H1 (cell line): ENCODE data around the gene DRD2. TPM values are rescaled to one million over a fixed set of nuclear protein-coding genes. Genes with fewer than 3 reads are reported as not detected.

Source experiments
- CTCF ChIA-PET: fragments of 300-600 bp; sonication (Branson Sonifier 250); formaldehyde crosslinking; loops from one replicate; lab custom pipeline; 2021; ENCODE audit not compliant: partially characterized antibody; lab: Charles Lee
- POLR2A ChIA-PET: fragments of 300-600 bp; sonication (Branson Sonifier 250); formaldehyde crosslinking; loops from one replicate; lab custom pipeline; 2021; ENCODE audit warnings: inconsistent platforms; ENCODE audit not compliant: partially characterized antibody; lab: Charles Lee
- DNase-seq, 2 experiments: peaks; one replicate each; pipeline versions ENCODE4 v3.0.0 to v3.0.0-alpha.2; 2010 to 2022; ENCODE audit warnings: low spot score in 2 of 2, low read depth in 1 of 2, mixed read lengths in 1 of 2
- FAIRE-seq: peaks from 2 replicates; lab custom pipeline; 2011; peaks lifted over from hg19 to GRCh38; lab: Jason Lieb, UNC
- H2AFZ ChIP-seq: 2 replicates; pipeline ENCODE4 v1.8.1; 2012; ENCODE audit warnings: low read length, inconsistent platforms
- H2AK5ac ChIP-seq: 2 replicates; pipeline ENCODE4 v1.6.1; 2013; ENCODE audit warnings: low read depth, low read length
- H2BK120ac ChIP-seq: replicated peaks from 2 replicates; pipeline ENCODE3; 2013; ENCODE audit warnings: low read depth, low read length, inconsistent platforms
- H2BK12ac ChIP-seq: 2 replicates; pipeline ENCODE4 v1.6.1; 2013; ENCODE audit warnings: low read depth, low read length
- H2BK15ac ChIP-seq: 2 replicates; pipeline ENCODE4 v1.6.1; 2013; ENCODE audit warnings: low read length
- H2BK20ac ChIP-seq: 2 replicates; pipeline ENCODE4 v1.6.1; 2013; ENCODE audit warnings: low read length
- H2BK5ac ChIP-seq: 2 replicates; pipeline ENCODE4 v1.6.1; 2013; ENCODE audit warnings: low read depth, low read length
- H3K14ac ChIP-seq: 2 replicates; pipeline ENCODE4 v1.6.1; 2013; ENCODE audit warnings: inconsistent platforms; ENCODE audit not compliant: insufficient read length
- H3K18ac ChIP-seq: 2 replicates; pipeline ENCODE4 v1.6.1; 2013; ENCODE audit warnings: low read length; ENCODE audit errors: extremely low read depth
- H3K23ac ChIP-seq: 2 replicates; pipeline ENCODE4 v1.6.1; 2013; ENCODE audit warnings: inconsistent platforms; ENCODE audit not compliant: insufficient read length
- H3K23me2 ChIP-seq: 2 replicates; pipeline ENCODE4 v1.6.1; 2013; ENCODE audit warnings: low read depth, low read length
- H3K27ac ChIP-seq: 2 replicates; pipeline ENCODE4 v1.6.1; 2011; ENCODE audit warnings: low read depth, low read length, inconsistent platforms
- H3K27me3 ChIP-seq, 4 experiments: replicated peaks in 1 of 4; 1 replicate in 1 of 4; 2 replicates in 3 of 4; pipeline versions ENCODE4 v1.6.1 to v1.8.1; 2011 to 2013; ENCODE audit warnings: low read length in 3 of 4, mild to moderate bottlenecking in 3 of 4, inconsistent platforms in 2 of 4, mixed read lengths in 2 of 4, moderate library complexity in 1 of 4; ENCODE audit not compliant: control insufficient read depth in 3 of 4, insufficient read depth in 3 of 4; ENCODE audit errors: extremely low read depth in 1 of 4
- H3K36me3 ChIP-seq, 4 experiments: 2 replicates each; pipeline versions ENCODE4 v1.6.1 to v1.8.1; 2011 to 2013; ENCODE audit warnings: mild to moderate bottlenecking in 4 of 4, low read length in 3 of 4, moderate library complexity in 2 of 4, control low read depth in 1 of 4, inconsistent platforms in 1 of 4; ENCODE audit not compliant: insufficient read depth in 4 of 4, control insufficient read depth in 2 of 4
- H3K4ac ChIP-seq: replicated peaks from 2 replicates; pipeline ENCODE3; 2013; ENCODE audit warnings: low read length, low read depth, mixed read lengths, inconsistent platforms; ENCODE audit not compliant: insufficient read length
- H3K4me1 ChIP-seq, 4 experiments: replicated peaks in 1 of 4; 1 replicate in 1 of 4; 2 replicates in 3 of 4; pipeline versions ENCODE4 v1.6.1 to v1.8.1; 2011 to 2013; ENCODE audit warnings: low read length in 3 of 4, inconsistent platforms in 2 of 4, mixed read lengths in 1 of 4; ENCODE audit not compliant: insufficient read depth in 4 of 4, control insufficient read depth in 3 of 4
- H3K4me2 ChIP-seq, 2 experiments: 2 replicates each; pipeline versions ENCODE4 v1.6.1 to v1.8.1; 2011 to 2013; ENCODE audit warnings: low read depth in 2 of 2, low read length in 2 of 2, control low read depth in 1 of 2, inconsistent platforms in 1 of 2, mild to moderate bottlenecking in 1 of 2; ENCODE audit not compliant: insufficient read depth in 1 of 2
- H3K4me3 ChIP-seq, 4 experiments: fragments of 200-600, 300-600 bp in 1 of 4; sonication (generic), shearing (Covaris generic), sonication (Bioruptor Twin) in 1 of 4; 2 replicates each; pipeline versions ENCODE4 v1.5.1 to v1.8.1; 2011 to 2016; ENCODE audit warnings: low read length in 4 of 4, low read depth in 3 of 4, control low read depth in 2 of 4, inconsistent platforms in 2 of 4, mild to moderate bottlenecking in 2 of 4, mixed read lengths in 1 of 4, moderate library complexity in 1 of 4; ENCODE audit not compliant: insufficient read depth in 2 of 4; ENCODE audit errors: extremely low read depth in 1 of 4
- H3K56ac ChIP-seq: replicated peaks from 2 replicates; pipeline ENCODE3; 2013; ENCODE audit warnings: low read depth, mild to moderate bottlenecking, mixed read lengths, low read length, inconsistent platforms; ENCODE audit not compliant: insufficient read length
- H3K79me1 ChIP-seq: 2 replicates; pipeline ENCODE4 v1.6.1; 2013; ENCODE audit warnings: low read depth, low read length, control low read depth
- H3K79me2 ChIP-seq, 2 experiments: 2 replicates each; pipeline versions ENCODE4 v1.6.1 to v1.8.1; 2012 to 2013; ENCODE audit warnings: low read length in 2 of 2, mild to moderate bottlenecking in 2 of 2, inconsistent platforms in 1 of 2; ENCODE audit not compliant: insufficient read depth in 2 of 2, control insufficient read depth in 1 of 2
- H3K9ac ChIP-seq, 4 experiments: replicated peaks in 1 of 4; 1 replicate in 1 of 4; 2 replicates in 3 of 4; pipeline versions ENCODE4 v1.6.1 to v1.8.1; 2011 to 2013; ENCODE audit warnings: low read depth in 3 of 4, low read length in 3 of 4, control low read depth in 2 of 4, mild to moderate bottlenecking in 2 of 4, moderate library complexity in 2 of 4, inconsistent platforms in 1 of 4; ENCODE audit errors: extremely low read depth in 1 of 4
- H3K9me3 ChIP-seq, 2 experiments: 2 replicates each; pipeline versions ENCODE4 v1.6.1 to v1.8.1; 2012 to 2013; ENCODE audit warnings: mild to moderate bottlenecking in 2 of 2, moderate library complexity in 2 of 2, control low read depth in 1 of 2, inconsistent platforms in 1 of 2, low read depth in 1 of 2, low read length in 1 of 2, mixed read lengths in 1 of 2; ENCODE audit not compliant: insufficient read depth in 2 of 2
- H4K20me1 ChIP-seq, 2 experiments: replicated peaks in 1 of 2; 2 replicates each; pipeline versions ENCODE3 to v1.8.1; 2011 to 2013; ENCODE audit warnings: inconsistent platforms in 2 of 2, low read length in 2 of 2, mild to moderate bottlenecking in 1 of 2; ENCODE audit not compliant: insufficient read depth in 2 of 2, control insufficient read depth in 1 of 2
- H4K5ac ChIP-seq: 2 replicates; pipeline ENCODE4 v1.6.1; 2013; ENCODE audit warnings: low read length, low read depth, mixed read lengths, inconsistent platforms; ENCODE audit not compliant: insufficient read length
- H4K8ac ChIP-seq: 2 replicates; pipeline ENCODE4 v1.8.0; 2013; ENCODE audit warnings: mild to moderate bottlenecking, moderate library complexity, low read length, inconsistent platforms; ENCODE audit not compliant: insufficient read depth; ENCODE audit errors: extremely low read depth
- H4K91ac ChIP-seq: replicated peaks from 2 replicates; pipeline ENCODE3; 2013; ENCODE audit warnings: low read length, mixed read lengths, inconsistent platforms; ENCODE audit not compliant: insufficient read length
- WGBS, 2 experiments: shearing (Covaris generic) in 1 of 2; methylation state at CpG; one replicate each; pipeline versions ENCODE4 v1.1.6 to v1.1.7; 2013 to 2015; ENCODE audit warnings: low lambda C conversion rate in 2 of 2, mixed read lengths in 2 of 2, inconsistent platforms in 1 of 2, low coverage in 1 of 2, missing lambda C conversion rate in 1 of 2; ENCODE audit not compliant: insufficient replicate concordance in 2 of 2, insufficient coverage in 1 of 2, insufficient read length in 1 of 2; ENCODE audit errors: extremely low coverage in 1 of 2, missing lambda C conversion rate in 1 of 2; 5-methylcytosine and 5-hydroxymethylcytosine counted together
- polyA plus RNA-seq, 7 experiments: library from polyadenylated mRNA; depleted of rRNA in 3 of 7; stranded (reverse) in 5 of 7; unstranded in 2 of 7; fragments of >200 nt in 5 of 7; fragments of 200-250 nt in 2 of 7; gene quantifications; 1 replicate in 5 of 7; 2 replicates in 1 of 7; 4 replicates in 1 of 7; pipeline versions ENCODE4 v1.2.1 to v1.2.3, GENCODE V29; 2011 to 2013; ENCODE audit warnings: missing spikeins in 2 of 7, mixed read lengths in 2 of 7
- total RNA-seq: library from RNA; stranded (reverse); fragmentation: NEBNext Ultra II Directional; extraction: Animal tissue kit (Norgen Biotek cat#: 25700); gene quantifications from 2 replicates; pipeline ENCODE4 v1.2.1, GENCODE V29; 2021

Gene DRD2
- total and polyA plus RNA-seq, 2 of the 8 experiments (the other 6 are each of a cell fraction or from before 2014, with no cell fraction given), result 0.26 to 0.41 TPM

DNA sequence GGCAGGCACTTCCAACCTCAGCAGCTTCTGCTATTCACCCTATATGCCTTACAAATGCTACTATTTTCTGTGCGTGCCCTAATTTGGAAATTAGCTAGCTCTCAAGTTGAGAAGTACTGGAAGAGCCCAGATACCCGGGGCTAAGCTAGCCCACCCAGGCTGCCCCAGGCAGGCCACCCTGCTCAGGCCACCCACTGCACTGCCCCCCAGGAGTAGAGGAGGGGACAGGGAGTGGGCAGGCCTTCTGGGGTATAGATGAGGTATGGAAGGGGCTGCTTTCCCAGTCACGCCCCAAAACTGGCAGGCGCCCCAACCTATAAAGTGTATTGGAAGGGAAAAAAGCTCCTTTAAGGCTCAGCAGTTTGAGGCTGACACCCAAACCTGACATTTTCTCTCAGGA is 43.5 kb downstream of the DRD2 start:
- Histone ChIP-seq H2BK12ac (no peak overlapping the region), H4K5ac (no peak overlapping the region), H2AFZ (no peak overlapping the region), H2BK15ac (no peak overlapping the region), H3K14ac (no peak overlapping the region), H3K36me3 (no peaks in the 10 kb centered on the region), H3K56ac (no peak overlapping the region), H3K9ac (no peak overlapping the region), H2BK5ac (no peak overlapping the region), H4K20me1 (no peaks in the 10 kb centered on the region), H3K9me3 (no peaks in the 10 kb centered on the region), H4K91ac (no peak overlapping the region), H3K79me1 (no peaks in the 10 kb centered on the region), H3K23ac (no peak overlapping the region), H2BK20ac (no peak overlapping the region), H3K79me2 (no peaks in the 10 kb centered on the region), H2BK120ac (no peak overlapping the region), H3K23me2 (no peaks in the 10 kb centered on the region), H3K18ac (no peak overlapping the region), H3K27me3 (no peaks in the 10 kb centered on the region; a peak in 1 of 7 replicates), H3K4me1 (peaks cover 0 to 8% (median 1%) of the 10 kb centered on the region in 4 experiments; a peak in 3 of 7 replicates), H3K4ac (no peak overlapping the region), H3K27ac (no peak overlapping the region), H2AK5ac (no peak overlapping the region), H4K8ac (no peak overlapping the region), H3K4me3 (no peak overlapping the region), H3K4me2 (no peak overlapping the region)
- 95% methylated on average over 4 of the region's 4 CpGs; no CpG with 5 or more reads in 1 of the 2 experiments for WGBS, 2 experiments
- FAIRE-seq, result no peak
- POLR2A ChIA-PET, result interaction anchor here (0.6 kb wide), 1 partner anchor 14 kb away, joined by 3 read pairs; no protein-coding TSS in a partner anchor
- DNase-seq, result no peak
- CTCF ChIA-PET, result interaction anchor here (0.8 to 3.4 kb wide), 6 partner anchors 11 to 99 kb away, joined by 3 to 13 read pairs (median 5); no protein-coding TSS in a partner anchor
